ENCODE measurements around the gene DNAAF8. TPM values are rescaled to one million over a fixed set of nuclear protein-coding genes. Genes with fewer than 3 reads are reported as not detected.

DNAAF8 gene
- total RNA-seq, 2 experiments from 2014 or later, result 0.21 to 0.40 TPM

GRCh38 chr16:4691666-4692412 lies 42.5 kb upstream of the DNAAF8 start:
- H3K27ac Mint-ChIP-seq, result peak overlapping the region; percentile 89
- no peaks in the 10 kb centered on the region for H3K9me3 Mint-ChIP-seq
- H3K4me1 Mint-ChIP-seq, result peaks cover 18% of the 10 kb centered on the region
- no peak for DNase-seq
- H3K4me3 Mint-ChIP-seq, result peak overlapping the region; percentile 81
- POLR2A ChIA-PET, result no interaction called here
- H3K27me3 Mint-ChIP-seq, result no peaks in the 10 kb centered on the region
- peaks cover 7% of the 10 kb centered on the region for H3K36me3 Mint-ChIP-seq (ENCODE audit: low read depth)
- CTCF ChIA-PET, result interaction anchor here (1.2 to 1.8 kb wide), 4 partner anchors 15 to 43 kb away, joined by 4 to 7 read pairs (median 4); partner anchors contain the start of genes ANKS3 and DNAAF8

- Mint-ChIP-seq H3K27me3 (no peaks in the 10 kb centered on the region), H3K36me3 (ENCODE audit: low read depth) (peaks cover 10% of the 10 kb centered on the region), H3K4me1 (peaks cover 18% of the 10 kb centered on the region), H3K4me3 (peak overlapping the region; percentile 81), H3K27ac (peak overlapping the region; percentile 89), H3K9me3 (no peaks in the 10 kb centered on the region)
- ChIA-PET CTCF (interaction anchor here (1.2 to 1.8 kb wide), 4 partner anchors 13 to 43 kb away, joined by 4 to 7 read pairs (median 4); partner anchors contain the start of genes ANKS3 and DNAAF8), POLR2A (interaction anchor here (0.6 kb wide), 1 partner anchor 309 kb away, joined by 4 read pairs; no protein-coding TSS in a partner anchor)
- DNase-seq, result no peak
Observed at GRCh38 chr16:4692460-4693295, 41.7 kb upstream of the DNAAF8 start.

- Mint-ChIP-seq H3K27me3 (no peaks in the 10 kb centered on the region), H3K9me3 (no peaks in the 10 kb centered on the region), H3K4me3 (peak within 1 kb of the TSS; percentile 81), H3K36me3 (ENCODE audit: low read depth) (peaks cover 10% of the 10 kb centered on the region), H3K27ac (peak within 1 kb of the TSS; percentile 91), H3K4me1 (peaks cover 18% of the 10 kb centered on the region)
- peak; percentile 96 for DNase-seq
- ChIA-PET CTCF (interaction anchor here (1.0 to 1.8 kb wide), 4 partner anchors 10 to 41 kb away, joined by 3 to 7 read pairs (median 4); partner anchors contain the start of genes ANKS3 and DNAAF8), POLR2A (interaction anchor here (0.6 kb wide), 1 partner anchor 308 kb away, joined by 4 read pairs; no protein-coding TSS in a partner anchor)
Observed at GRCh38 chr16:4693296-4693955, 40.9 kb upstream of the DNAAF8 start, which contains the start of gene NUDT16L1. TSS of gene NUDT16L1 (plus strand) at chr16:4693562. CDS start at chr16:4693727, 165 bp downstream.

- DNase-seq, result peak; percentile 51
- ChIA-PET POLR2A (no interaction called here), CTCF (interaction anchor here (1.0 to 1.4 kb wide), 2 partner anchors 11 kb away, joined by 3 to 4 read pairs; no protein-coding TSS in a partner anchor)
- H3K9me3 Mint-ChIP-seq, result no peaks in the 10 kb centered on the region
- H3K36me3 Mint-ChIP-seq (ENCODE audit: low read depth), result peaks cover 10% of the 10 kb centered on the region
- peak overlapping the region; percentile 78 for H3K4me3 Mint-ChIP-seq
- peak overlapping the region; percentile 79 for H3K27ac Mint-ChIP-seq
- peaks cover 20% of the 10 kb centered on the region for H3K4me1 Mint-ChIP-seq
- no peaks in the 10 kb centered on the region for H3K27me3 Mint-ChIP-seq
Observed at GRCh38 chr16:4693956-4694641, 40.2 kb upstream of the DNAAF8 start.

GRCh38 chr16:4694642-4695451 lies 39.5 kb upstream of the DNAAF8 start:
- Mint-ChIP-seq H3K9me3 (no peaks in the 10 kb centered on the region), H3K4me3 (peak overlapping the region; percentile 78), H3K27me3 (no peaks in the 10 kb centered on the region), H3K27ac (peak overlapping the region; percentile 79), H3K36me3 (ENCODE audit: low read depth) (peaks cover 15% of the 10 kb centered on the region), H3K4me1 (peaks cover 27% of the 10 kb centered on the region)
- ChIA-PET CTCF (interaction anchor here (1.0 to 1.4 kb wide), 4 partner anchors 12 to 45 kb away, joined by 3 to 6 read pairs (median 4); partner anchors contain the start of genes ANKS3 and DNAAF8), POLR2A (no interaction called here)
- DNase-seq, result no peak

GRCh38 chr16:4695473-4696171 lies 38.7 kb upstream of the DNAAF8 start:
- DNase-seq, result no peak
- no peaks in the 10 kb centered on the region for H3K27me3 Mint-ChIP-seq
- peaks cover 15% of the 10 kb centered on the region for H3K36me3 Mint-ChIP-seq (ENCODE audit: low read depth)
- H3K9me3 Mint-ChIP-seq, result no peaks in the 10 kb centered on the region
- ChIA-PET POLR2A (no interaction called here), CTCF (interaction anchor here (1.1 to 1.8 kb wide), 4 partner anchors 13 to 46 kb away, joined by 4 to 6 read pairs (median 5); partner anchors contain the start of genes ANKS3 and DNAAF8)
- peaks cover 35% of the 10 kb centered on the region for H3K4me1 Mint-ChIP-seq
- H3K4me3 Mint-ChIP-seq, result peak overlapping the region; percentile 78
- peak overlapping the region; percentile 46 for H3K27ac Mint-ChIP-seq

- H3K27ac Mint-ChIP-seq, result peak overlapping the region; percentile 60
- no peak overlapping the region for H3K4me3 Mint-ChIP-seq
- no peak for DNase-seq
- H3K9me3 Mint-ChIP-seq, result no peaks in the 10 kb centered on the region
- H3K27me3 Mint-ChIP-seq, result no peaks in the 10 kb centered on the region
- POLR2A ChIA-PET, result no interaction called here
- H3K36me3 Mint-ChIP-seq (ENCODE audit: low read depth), result peaks cover 15% of the 10 kb centered on the region
- CTCF ChIA-PET, result interaction anchor here (0.7 to 1.8 kb wide), 5 partner anchors 9 to 46 kb away, joined by 3 to 6 read pairs (median 5); partner anchors contain the start of genes ANKS3 and DNAAF8
- peaks cover 38% of the 10 kb centered on the region for H3K4me1 Mint-ChIP-seq
Observed at GRCh38 chr16:4696172-4696904, 38.0 kb upstream of the DNAAF8 start.

- ChIA-PET POLR2A (no interaction called here), CTCF (interaction anchor here (0.7 to 1.8 kb wide), 2 partner anchors 10 to 14 kb away, joined by 3 to 5 read pairs; no protein-coding TSS in a partner anchor)
- no peak for DNase-seq
- no peaks in the 10 kb centered on the region for H3K27me3 Mint-ChIP-seq
- H3K36me3 Mint-ChIP-seq (ENCODE audit: low read depth), result peaks cover 15% of the 10 kb centered on the region
- H3K9me3 Mint-ChIP-seq, result no peaks in the 10 kb centered on the region
- H3K27ac Mint-ChIP-seq, result no peak overlapping the region
- H3K4me3 Mint-ChIP-seq, result no peak overlapping the region
- H3K4me1 Mint-ChIP-seq, result peaks cover 36% of the 10 kb centered on the region
Observed at GRCh38 chr16:4696905-4697847, 37.2 kb upstream of the DNAAF8 start.

- H3K27ac Mint-ChIP-seq, result no peak overlapping the region
- no peak for DNase-seq
- H3K4me1 Mint-ChIP-seq, result peaks cover 33% of the 10 kb centered on the region
- H3K36me3 Mint-ChIP-seq (ENCODE audit: low read depth), result peaks cover 15% of the 10 kb centered on the region
- ChIA-PET CTCF (no interaction called here), POLR2A (no interaction called here)
- H3K9me3 Mint-ChIP-seq, result no peaks in the 10 kb centered on the region
- no peaks in the 10 kb centered on the region for H3K27me3 Mint-ChIP-seq
- no peak overlapping the region for H3K4me3 Mint-ChIP-seq
Observed at GRCh38 chr16:4697848-4698291, 36.5 kb upstream of the DNAAF8 start.

Measured in activated CD4-positive, alpha-beta T cell treated with anti-CD3 and anti-CD28 coated beads, Interleukin-2, amount 10 ng/mL, durations not matched to agents 7 days and 5 days (primary cell).